ENCODE results near the gene HPD.

HPD gene

DNA sequence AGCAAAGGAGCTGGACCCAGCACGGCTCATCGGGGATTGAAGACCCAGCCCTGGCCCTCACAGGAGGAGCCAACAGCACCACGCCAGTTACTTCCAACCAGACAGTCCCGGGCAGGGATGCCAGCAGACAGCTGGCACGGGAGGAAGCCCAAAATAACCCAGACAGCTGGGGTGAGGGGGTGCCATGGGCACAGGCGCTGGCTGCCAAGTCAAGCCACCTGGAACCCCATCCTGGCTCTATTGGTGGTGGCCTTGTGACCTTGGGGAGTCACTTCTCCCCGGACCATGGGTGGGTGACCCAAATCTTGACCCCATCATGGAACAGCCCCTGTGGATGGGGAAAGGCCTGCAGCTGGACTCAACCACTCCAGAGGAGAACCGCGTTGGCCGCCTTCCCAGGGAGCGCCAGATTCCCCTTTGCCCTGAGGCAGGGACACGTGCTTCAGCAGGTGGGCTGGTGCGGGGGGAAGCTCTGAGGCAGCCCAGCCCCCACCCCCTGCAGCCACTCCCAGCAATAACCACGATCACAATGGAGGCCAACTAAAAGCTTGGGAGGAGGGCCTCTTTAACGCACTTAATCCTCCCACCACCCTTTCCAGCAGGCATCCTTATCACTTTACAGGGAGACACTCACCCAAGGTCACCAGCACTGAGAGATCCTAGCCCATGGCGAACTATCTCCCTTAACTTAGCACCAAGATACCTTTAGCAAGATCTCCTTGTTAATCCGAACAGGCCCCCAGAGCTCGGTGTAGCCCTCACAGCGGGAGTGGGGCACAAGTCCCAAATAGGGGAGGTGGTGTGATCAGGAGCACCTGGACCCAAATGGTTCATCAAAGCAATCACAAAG lies 60.5 kb downstream of the HPD start:
- DNase-seq (ENCODE audit: low read depth) = peak; percentile 62
- peak overlapping the region; percentile 11 for H3K4me3 ChIP-seq (ENCODE audit: low read depth, low read length)
- TF ChIP-seq, protein P1, sequence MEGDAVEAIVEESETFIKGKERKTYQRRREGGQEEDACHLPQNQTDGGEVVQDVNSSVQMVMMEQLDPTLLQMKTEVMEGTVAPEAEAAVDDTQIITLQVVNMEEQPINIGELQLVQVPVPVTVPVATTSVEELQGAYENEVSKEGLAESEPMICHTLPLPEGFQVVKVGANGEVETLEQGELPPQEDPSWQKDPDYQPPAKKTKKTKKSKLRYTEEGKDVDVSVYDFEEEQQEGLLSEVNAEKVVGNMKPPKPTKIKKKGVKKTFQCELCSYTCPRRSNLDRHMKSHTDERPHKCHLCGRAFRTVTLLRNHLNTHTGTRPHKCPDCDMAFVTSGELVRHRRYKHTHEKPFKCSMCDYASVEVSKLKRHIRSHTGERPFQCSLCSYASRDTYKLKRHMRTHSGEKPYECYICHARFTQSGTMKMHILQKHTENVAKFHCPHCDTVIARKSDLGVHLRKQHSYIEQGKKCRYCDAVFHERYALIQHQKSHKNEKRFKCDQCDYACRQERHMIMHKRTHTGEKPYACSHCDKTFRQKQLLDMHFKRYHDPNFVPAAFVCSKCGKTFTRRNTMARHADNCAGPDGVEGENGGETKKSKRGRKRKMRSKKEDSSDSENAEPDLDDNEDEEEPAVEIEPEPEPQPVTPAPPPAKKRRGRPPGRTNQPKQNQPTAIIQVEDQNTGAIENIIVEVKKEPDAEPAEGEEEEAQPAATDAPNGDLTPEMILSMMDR (conservative IDR thresholded peaks at IDR 0.05; ENCODE audit: low read depth, low read length) = no peak

- peak overlapping the region; percentile 42 for H3K4me3 ChIP-seq (ENCODE audit: low read depth, low read length)
- TF ChIP-seq, protein P1 (conservative IDR thresholded peaks at IDR 0.05; ENCODE audit: low read depth, low read length) = peak; percentile 41
- peak; percentile 82 for DNase-seq (ENCODE audit: low read depth)
These were observed 61.6 kb downstream of the HPD start for GRCh38 chr12:121796855-121797751.

GRCh38 chr12:121795034-121795968 lies 63.4 kb downstream of the HPD start:
- TF ChIP-seq, protein P1 (conservative IDR thresholded peaks at IDR 0.05; ENCODE audit: low read depth, low read length) = peak; percentile 95
- DNase-seq (ENCODE audit: low read depth) = peak; percentile 89

GRCh38 chr12:121794534-121795033 lies 64.1 kb downstream of the HPD start:
- DNase-seq (ENCODE audit: low read depth) = no peak
- peak overlapping the region; percentile 60 for H3K4me3 ChIP-seq (ENCODE audit: low read depth, low read length)

More at GRCh38 chr12:121795034-121795968, 63.4 kb downstream of the HPD start:
- peak overlapping the region; percentile 60 for H3K4me3 ChIP-seq (ENCODE audit: low read depth, low read length)

GRCh38 chr12:121793838-121794533 lies 64.7 kb downstream of the HPD start:
- TF ChIP-seq, protein P1 (conservative IDR thresholded peaks at IDR 0.05; ENCODE audit: low read depth, low read length) = peak; percentile 92
- peak overlapping the region; percentile 60 for H3K4me3 ChIP-seq (ENCODE audit: low read depth, low read length)
- DNase-seq (ENCODE audit: low read depth) = peak; percentile 94

More at GRCh38 chr12:121794534-121795033, 64.1 kb downstream of the HPD start:
- TF ChIP-seq, protein P1 (conservative IDR thresholded peaks at IDR 0.05; ENCODE audit: low read depth, low read length) = no peak

Measured in choroid plexus epithelial cell (primary cell).